H1 (cell line): Measurements from ENCODE around the gene MOB1B. TPM values are rescaled to one million over a fixed set of nuclear protein-coding genes. Genes with fewer than 3 reads are reported as not detected.
"Not testable (repeated sequence)": the region's sequence is repeated elsewhere in the genome, so short reads cannot be mapped to it uniquely, and the experiment has no call there.

Source experiments
- CTCF ChIA-PET: fragments of 300-600 bp; sonication (Branson Sonifier 250); formaldehyde crosslinking; loops from one replicate; lab custom pipeline; 2021; ENCODE audit not compliant: partially characterized antibody; lab: Charles Lee
- POLR2A ChIA-PET: fragments of 300-600 bp; sonication (Branson Sonifier 250); formaldehyde crosslinking; loops from one replicate; lab custom pipeline; 2021; ENCODE audit warnings: inconsistent platforms; ENCODE audit not compliant: partially characterized antibody; lab: Charles Lee
- DNase-seq, 2 experiments: peaks; one replicate each; pipeline versions ENCODE4 v3.0.0 to v3.0.0-alpha.2; 2010 to 2022; ENCODE audit warnings: low spot score in 2 of 2, low read depth in 1 of 2, mixed read lengths in 1 of 2
- FAIRE-seq: peaks from 2 replicates; lab custom pipeline; 2011; peaks lifted over from hg19 to GRCh38; lab: Jason Lieb, UNC
- H2AFZ ChIP-seq: 2 replicates; pipeline ENCODE4 v1.8.1; 2012; ENCODE audit warnings: low read length, inconsistent platforms
- H2AK5ac ChIP-seq: 2 replicates; pipeline ENCODE4 v1.6.1; 2013; ENCODE audit warnings: low read depth, low read length
- H2BK120ac ChIP-seq: replicated peaks from 2 replicates; pipeline ENCODE3; 2013; ENCODE audit warnings: low read depth, low read length, inconsistent platforms
- H2BK12ac ChIP-seq: 2 replicates; pipeline ENCODE4 v1.6.1; 2013; ENCODE audit warnings: low read depth, low read length
- H2BK15ac ChIP-seq: 2 replicates; pipeline ENCODE4 v1.6.1; 2013; ENCODE audit warnings: low read length
- H2BK20ac ChIP-seq: 2 replicates; pipeline ENCODE4 v1.6.1; 2013; ENCODE audit warnings: low read length
- H2BK5ac ChIP-seq: 2 replicates; pipeline ENCODE4 v1.6.1; 2013; ENCODE audit warnings: low read depth, low read length
- H3K14ac ChIP-seq: 2 replicates; pipeline ENCODE4 v1.6.1; 2013; ENCODE audit warnings: inconsistent platforms; ENCODE audit not compliant: insufficient read length
- H3K18ac ChIP-seq: 2 replicates; pipeline ENCODE4 v1.6.1; 2013; ENCODE audit warnings: low read length; ENCODE audit errors: extremely low read depth
- H3K23ac ChIP-seq: 2 replicates; pipeline ENCODE4 v1.6.1; 2013; ENCODE audit warnings: inconsistent platforms; ENCODE audit not compliant: insufficient read length
- H3K23me2 ChIP-seq: 2 replicates; pipeline ENCODE4 v1.6.1; 2013; ENCODE audit warnings: low read depth, low read length
- H3K27ac ChIP-seq: 2 replicates; pipeline ENCODE4 v1.6.1; 2011; ENCODE audit warnings: low read depth, low read length, inconsistent platforms
- H3K27me3 ChIP-seq, 4 experiments: replicated peaks in 1 of 4; 1 replicate in 1 of 4; 2 replicates in 3 of 4; pipeline versions ENCODE4 v1.6.1 to v1.8.1; 2011 to 2013; ENCODE audit warnings: low read length in 3 of 4, mild to moderate bottlenecking in 3 of 4, inconsistent platforms in 2 of 4, mixed read lengths in 2 of 4, moderate library complexity in 1 of 4; ENCODE audit not compliant: control insufficient read depth in 3 of 4, insufficient read depth in 3 of 4; ENCODE audit errors: extremely low read depth in 1 of 4
- H3K36me3 ChIP-seq, 4 experiments: 2 replicates each; pipeline versions ENCODE4 v1.6.1 to v1.8.1; 2011 to 2013; ENCODE audit warnings: mild to moderate bottlenecking in 4 of 4, low read length in 3 of 4, moderate library complexity in 2 of 4, control low read depth in 1 of 4, inconsistent platforms in 1 of 4; ENCODE audit not compliant: insufficient read depth in 4 of 4, control insufficient read depth in 2 of 4
- H3K4ac ChIP-seq: replicated peaks from 2 replicates; pipeline ENCODE3; 2013; ENCODE audit warnings: low read length, low read depth, mixed read lengths, inconsistent platforms; ENCODE audit not compliant: insufficient read length
- H3K4me1 ChIP-seq, 4 experiments: replicated peaks in 1 of 4; 1 replicate in 1 of 4; 2 replicates in 3 of 4; pipeline versions ENCODE4 v1.6.1 to v1.8.1; 2011 to 2013; ENCODE audit warnings: low read length in 3 of 4, inconsistent platforms in 2 of 4, mixed read lengths in 1 of 4; ENCODE audit not compliant: insufficient read depth in 4 of 4, control insufficient read depth in 3 of 4
- H3K4me2 ChIP-seq, 2 experiments: 2 replicates each; pipeline versions ENCODE4 v1.6.1 to v1.8.1; 2011 to 2013; ENCODE audit warnings: low read depth in 2 of 2, low read length in 2 of 2, control low read depth in 1 of 2, inconsistent platforms in 1 of 2, mild to moderate bottlenecking in 1 of 2; ENCODE audit not compliant: insufficient read depth in 1 of 2
- H3K4me3 ChIP-seq, 4 experiments: fragments of 200-600, 300-600 bp in 1 of 4; sonication (generic), shearing (Covaris generic), sonication (Bioruptor Twin) in 1 of 4; 2 replicates each; pipeline versions ENCODE4 v1.5.1 to v1.8.1; 2011 to 2016; ENCODE audit warnings: low read length in 4 of 4, low read depth in 3 of 4, control low read depth in 2 of 4, inconsistent platforms in 2 of 4, mild to moderate bottlenecking in 2 of 4, mixed read lengths in 1 of 4, moderate library complexity in 1 of 4; ENCODE audit not compliant: insufficient read depth in 2 of 4; ENCODE audit errors: extremely low read depth in 1 of 4
- H3K56ac ChIP-seq: replicated peaks from 2 replicates; pipeline ENCODE3; 2013; ENCODE audit warnings: low read depth, mild to moderate bottlenecking, mixed read lengths, low read length, inconsistent platforms; ENCODE audit not compliant: insufficient read length
- H3K79me1 ChIP-seq: 2 replicates; pipeline ENCODE4 v1.6.1; 2013; ENCODE audit warnings: low read depth, low read length, control low read depth
- H3K79me2 ChIP-seq, 2 experiments: 2 replicates each; pipeline versions ENCODE4 v1.6.1 to v1.8.1; 2012 to 2013; ENCODE audit warnings: low read length in 2 of 2, mild to moderate bottlenecking in 2 of 2, inconsistent platforms in 1 of 2; ENCODE audit not compliant: insufficient read depth in 2 of 2, control insufficient read depth in 1 of 2
- H3K9ac ChIP-seq, 4 experiments: replicated peaks in 1 of 4; 1 replicate in 1 of 4; 2 replicates in 3 of 4; pipeline versions ENCODE4 v1.6.1 to v1.8.1; 2011 to 2013; ENCODE audit warnings: low read depth in 3 of 4, low read length in 3 of 4, control low read depth in 2 of 4, mild to moderate bottlenecking in 2 of 4, moderate library complexity in 2 of 4, inconsistent platforms in 1 of 4; ENCODE audit errors: extremely low read depth in 1 of 4
- H3K9me3 ChIP-seq, 2 experiments: 2 replicates each; pipeline versions ENCODE4 v1.6.1 to v1.8.1; 2012 to 2013; ENCODE audit warnings: mild to moderate bottlenecking in 2 of 2, moderate library complexity in 2 of 2, control low read depth in 1 of 2, inconsistent platforms in 1 of 2, low read depth in 1 of 2, low read length in 1 of 2, mixed read lengths in 1 of 2; ENCODE audit not compliant: insufficient read depth in 2 of 2
- H4K20me1 ChIP-seq, 2 experiments: replicated peaks in 1 of 2; 2 replicates each; pipeline versions ENCODE3 to v1.8.1; 2011 to 2013; ENCODE audit warnings: inconsistent platforms in 2 of 2, low read length in 2 of 2, mild to moderate bottlenecking in 1 of 2; ENCODE audit not compliant: insufficient read depth in 2 of 2, control insufficient read depth in 1 of 2
- H4K5ac ChIP-seq: 2 replicates; pipeline ENCODE4 v1.6.1; 2013; ENCODE audit warnings: low read length, low read depth, mixed read lengths, inconsistent platforms; ENCODE audit not compliant: insufficient read length
- H4K8ac ChIP-seq: 2 replicates; pipeline ENCODE4 v1.8.0; 2013; ENCODE audit warnings: mild to moderate bottlenecking, moderate library complexity, low read length, inconsistent platforms; ENCODE audit not compliant: insufficient read depth; ENCODE audit errors: extremely low read depth
- H4K91ac ChIP-seq: replicated peaks from 2 replicates; pipeline ENCODE3; 2013; ENCODE audit warnings: low read length, mixed read lengths, inconsistent platforms; ENCODE audit not compliant: insufficient read length
- HDAC2 ChIP-seq, 2 experiments: fragments of 300-600 bp in 1 of 2; sonication (generic) in 1 of 2; IDR thresholded peaks; 2 replicates each; pipeline ENCODE4 v1.6.1; 2011 to 2012; ENCODE audit warnings: low read depth in 2 of 2, low read length in 2 of 2, mild to moderate bottlenecking in 2 of 2, moderate library complexity in 2 of 2, borderline replicate concordance in 1 of 2, inconsistent platforms in 1 of 2
- POLR2A ChIP-seq, 2 experiments: IDR thresholded peaks; 1 replicate in 1 of 2; 2 replicates in 1 of 2; pipeline ENCODE4 v1.6.1; 2011; ENCODE audit warnings: low read depth in 2 of 2, low read length in 2 of 2, mild to moderate bottlenecking in 2 of 2; ENCODE audit errors: control extremely low read depth in 1 of 2
- TAF1 ChIP-seq: IDR thresholded peaks from 2 replicates; pipeline ENCODE4 v1.6.1; 2011; ENCODE audit warnings: mild to moderate bottlenecking, low read depth, low read length
- USF2 ChIP-seq: IDR thresholded peaks from 2 replicates; pipeline ENCODE4 v1.6.1; 2011; ENCODE audit warnings: low read length, improper control_type of control experiment
- ZNF274 ChIP-seq: IDR thresholded peaks from 2 replicates; pipeline ENCODE4 v1.7.0; 2012; ENCODE audit warnings: low read length, borderline replicate concordance; ENCODE audit errors: extremely low read depth
- WGBS, 2 experiments: shearing (Covaris generic) in 1 of 2; methylation state at CpG; one replicate each; pipeline versions ENCODE4 v1.1.6 to v1.1.7; 2013 to 2015; ENCODE audit warnings: low lambda C conversion rate in 2 of 2, mixed read lengths in 2 of 2, inconsistent platforms in 1 of 2, low coverage in 1 of 2, missing lambda C conversion rate in 1 of 2; ENCODE audit not compliant: insufficient replicate concordance in 2 of 2, insufficient coverage in 1 of 2, insufficient read length in 1 of 2; ENCODE audit errors: extremely low coverage in 1 of 2, missing lambda C conversion rate in 1 of 2; 5-methylcytosine and 5-hydroxymethylcytosine counted together
- polyA plus RNA-seq, 7 experiments: library from polyadenylated mRNA; depleted of rRNA in 3 of 7; stranded (reverse) in 5 of 7; unstranded in 2 of 7; fragments of >200 nt in 5 of 7; fragments of 200-250 nt in 2 of 7; gene quantifications; 1 replicate in 5 of 7; 2 replicates in 1 of 7; 4 replicates in 1 of 7; pipeline versions ENCODE4 v1.2.1 to v1.2.3, GENCODE V29; 2011 to 2013; ENCODE audit warnings: missing spikeins in 2 of 7, mixed read lengths in 2 of 7
- total RNA-seq: library from RNA; stranded (reverse); fragmentation: NEBNext Ultra II Directional; extraction: Animal tissue kit (Norgen Biotek cat#: 25700); gene quantifications from 2 replicates; pipeline ENCODE4 v1.2.1, GENCODE V29; 2021

Gene MOB1B
- total and polyA plus RNA-seq, 2 of the 8 experiments (the other 6 are each of a cell fraction or from before 2014, with no cell fraction given): 3.8 to 33.5 TPM

- TF ChIP-seq ZNF274: no peak
- no peak for TF ChIP-seq HDAC2 (IDR thresholded peaks at IDR 0.05; ENCODE audit: borderline replicate concordance in 1 of 2, low read depth in 2 of 2, low read length in 2 of 2)
- TF ChIP-seq TAF1: no peak
- no peak for TF ChIP-seq USF2
- no peak for TF ChIP-seq POLR2A (IDR thresholded peaks at IDR 0.05; ENCODE audit: control extremely low read depth in 1 of 2, low read depth in 2 of 2, low read length in 2 of 2)
Measured at GRCh38 chr4:71011451-71011850, 109.3 kb downstream of the MOB1B start (continued).

DNA sequence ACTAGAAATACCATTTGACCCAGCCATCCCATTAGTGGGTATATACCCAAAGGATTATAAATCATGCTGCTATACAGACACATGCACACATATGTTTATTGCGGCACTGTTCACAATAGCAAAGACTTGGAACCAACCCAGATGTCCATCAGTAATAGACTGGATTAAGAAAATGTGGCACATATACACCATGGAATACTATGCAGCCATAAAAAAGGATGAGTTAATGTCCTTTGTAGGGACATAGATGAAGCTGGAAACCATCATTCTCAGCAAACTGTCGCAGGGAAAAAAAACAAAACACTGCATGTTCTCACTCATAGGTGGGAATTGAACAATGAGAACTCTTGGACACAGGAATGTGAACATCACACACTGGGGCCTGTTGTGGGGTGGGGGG, 115.2 kb downstream of the MOB1B start:
- H2BK15ac ChIP-seq, H2BK20ac ChIP-seq, H3K18ac ChIP-seq, H3K4me3 ChIP-seq, H3K4me1 ChIP-seq, H3K79me1 ChIP-seq, H3K27me3 ChIP-seq, H3K9me3 ChIP-seq, H3K9ac ChIP-seq, H2BK5ac ChIP-seq, H3K79me2 ChIP-seq, H3K14ac ChIP-seq, H4K20me1 ChIP-seq, H3K4ac ChIP-seq, H2BK12ac ChIP-seq, DNase-seq, H4K91ac ChIP-seq, H3K23me2 ChIP-seq, H3K36me3 ChIP-seq, H3K56ac ChIP-seq, FAIRE-seq, H3K27ac ChIP-seq, H3K23ac ChIP-seq, H2AFZ ChIP-seq, H2BK120ac ChIP-seq, H4K8ac ChIP-seq, POLR2A ChIA-PET, H4K5ac ChIP-seq, H3K4me2 ChIP-seq, H2AK5ac ChIP-seq: not testable (repeated sequence)
- CTCF ChIA-PET: interaction anchor here (2.3 kb wide), 1 partner anchor 8 kb away, joined by 14 read pairs; no protein-coding TSS in a partner anchor
- WGBS, 2 experiments: 97% methylated on average over 2 of the region's 2 CpGs; no CpG with 5 or more reads in 1 of the 2 experiments
